IMR-90 (cell line): ENCODE measurements around the gene CD9. TPM values are rescaled to one million over a fixed set of nuclear protein-coding genes. Genes with fewer than 3 reads are reported as not detected.

Experiments
- polyA plus RNA-seq, 3 experiments: library from polyadenylated mRNA; depleted of rRNA; stranded (reverse); fragments of >200 nt; gene quantifications; 2 replicates each; pipeline ENCODE4 v1.2.3, GENCODE V29; 2012; ENCODE audit warnings: low replicate concordance in 1 of 3
- total RNA-seq: library from RNA; depleted of rRNA; stranded (reverse); fragments of >200 nt; gene quantifications from 2 replicates; pipeline ENCODE4 v1.2.3, GENCODE V29; 2012
- TF ChIP-seq, protein P1 (sequence below): fragments of 150-350 bp; IDR thresholded peaks from 2 replicates; pipeline ENCODE4 v1.6.1; 2016; ENCODE audit warnings: low read depth, mild to moderate bottlenecking, low read length, moderate library complexity, borderline replicate concordance

CD9 gene
- total and polyA plus RNA-seq, 2 of the 4 experiments (the other 2 are of a cell fraction) = 48.8 to 70.9 TPM

GRCh38 chr12:6275928-6276887, 76.0 kb downstream of the CD9 start (continued):
- TF ChIP-seq, protein P1, sequence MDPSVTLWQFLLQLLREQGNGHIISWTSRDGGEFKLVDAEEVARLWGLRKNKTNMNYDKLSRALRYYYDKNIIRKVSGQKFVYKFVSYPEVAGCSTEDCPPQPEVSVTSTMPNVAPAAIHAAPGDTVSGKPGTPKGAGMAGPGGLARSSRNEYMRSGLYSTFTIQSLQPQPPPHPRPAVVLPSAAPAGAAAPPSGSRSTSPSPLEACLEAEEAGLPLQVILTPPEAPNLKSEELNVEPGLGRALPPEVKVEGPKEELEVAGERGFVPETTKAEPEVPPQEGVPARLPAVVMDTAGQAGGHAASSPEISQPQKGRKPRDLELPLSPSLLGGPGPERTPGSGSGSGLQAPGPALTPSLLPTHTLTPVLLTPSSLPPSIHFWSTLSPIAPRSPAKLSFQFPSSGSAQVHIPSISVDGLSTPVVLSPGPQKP = no peak
